Measurements from ENCODE around the gene GLI3.

DNA sequence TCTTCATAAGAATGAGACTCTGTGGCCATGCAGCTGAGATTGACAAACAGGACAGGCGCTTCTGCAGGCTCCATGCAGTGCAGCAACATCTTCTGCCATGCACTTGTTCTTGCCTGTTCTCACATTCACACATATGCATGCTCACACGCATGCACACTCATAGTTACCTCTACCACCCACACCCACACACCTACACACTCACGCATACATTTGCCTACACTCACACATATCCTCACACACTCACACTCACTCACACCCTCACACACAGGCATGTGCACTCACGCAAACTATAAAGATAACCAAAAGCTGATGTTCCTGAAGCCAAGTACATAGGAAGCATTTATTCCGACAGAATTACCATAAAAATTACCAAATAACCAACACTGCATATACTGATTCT lies 15.7 kb downstream of the GLI3 start:
- TF ChIP-seq, protein P1, sequence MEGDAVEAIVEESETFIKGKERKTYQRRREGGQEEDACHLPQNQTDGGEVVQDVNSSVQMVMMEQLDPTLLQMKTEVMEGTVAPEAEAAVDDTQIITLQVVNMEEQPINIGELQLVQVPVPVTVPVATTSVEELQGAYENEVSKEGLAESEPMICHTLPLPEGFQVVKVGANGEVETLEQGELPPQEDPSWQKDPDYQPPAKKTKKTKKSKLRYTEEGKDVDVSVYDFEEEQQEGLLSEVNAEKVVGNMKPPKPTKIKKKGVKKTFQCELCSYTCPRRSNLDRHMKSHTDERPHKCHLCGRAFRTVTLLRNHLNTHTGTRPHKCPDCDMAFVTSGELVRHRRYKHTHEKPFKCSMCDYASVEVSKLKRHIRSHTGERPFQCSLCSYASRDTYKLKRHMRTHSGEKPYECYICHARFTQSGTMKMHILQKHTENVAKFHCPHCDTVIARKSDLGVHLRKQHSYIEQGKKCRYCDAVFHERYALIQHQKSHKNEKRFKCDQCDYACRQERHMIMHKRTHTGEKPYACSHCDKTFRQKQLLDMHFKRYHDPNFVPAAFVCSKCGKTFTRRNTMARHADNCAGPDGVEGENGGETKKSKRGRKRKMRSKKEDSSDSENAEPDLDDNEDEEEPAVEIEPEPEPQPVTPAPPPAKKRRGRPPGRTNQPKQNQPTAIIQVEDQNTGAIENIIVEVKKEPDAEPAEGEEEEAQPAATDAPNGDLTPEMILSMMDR (tag by site-specific recombination; IDR thresholded peaks at IDR 0.05), result no peak
- TF ChIP-seq ZNF302 (tag by site-specific recombination; IDR thresholded peaks at IDR 0.05; ENCODE audit: low read depth) (no peak), ZNF707 (tag by site-specific recombination; IDR thresholded peaks at IDR 0.05) (no peak), ZNF596 (tag by site-specific recombination; IDR thresholded peaks at IDR 0.05) (no peak)
- TF ChIP-seq, protein P2, sequence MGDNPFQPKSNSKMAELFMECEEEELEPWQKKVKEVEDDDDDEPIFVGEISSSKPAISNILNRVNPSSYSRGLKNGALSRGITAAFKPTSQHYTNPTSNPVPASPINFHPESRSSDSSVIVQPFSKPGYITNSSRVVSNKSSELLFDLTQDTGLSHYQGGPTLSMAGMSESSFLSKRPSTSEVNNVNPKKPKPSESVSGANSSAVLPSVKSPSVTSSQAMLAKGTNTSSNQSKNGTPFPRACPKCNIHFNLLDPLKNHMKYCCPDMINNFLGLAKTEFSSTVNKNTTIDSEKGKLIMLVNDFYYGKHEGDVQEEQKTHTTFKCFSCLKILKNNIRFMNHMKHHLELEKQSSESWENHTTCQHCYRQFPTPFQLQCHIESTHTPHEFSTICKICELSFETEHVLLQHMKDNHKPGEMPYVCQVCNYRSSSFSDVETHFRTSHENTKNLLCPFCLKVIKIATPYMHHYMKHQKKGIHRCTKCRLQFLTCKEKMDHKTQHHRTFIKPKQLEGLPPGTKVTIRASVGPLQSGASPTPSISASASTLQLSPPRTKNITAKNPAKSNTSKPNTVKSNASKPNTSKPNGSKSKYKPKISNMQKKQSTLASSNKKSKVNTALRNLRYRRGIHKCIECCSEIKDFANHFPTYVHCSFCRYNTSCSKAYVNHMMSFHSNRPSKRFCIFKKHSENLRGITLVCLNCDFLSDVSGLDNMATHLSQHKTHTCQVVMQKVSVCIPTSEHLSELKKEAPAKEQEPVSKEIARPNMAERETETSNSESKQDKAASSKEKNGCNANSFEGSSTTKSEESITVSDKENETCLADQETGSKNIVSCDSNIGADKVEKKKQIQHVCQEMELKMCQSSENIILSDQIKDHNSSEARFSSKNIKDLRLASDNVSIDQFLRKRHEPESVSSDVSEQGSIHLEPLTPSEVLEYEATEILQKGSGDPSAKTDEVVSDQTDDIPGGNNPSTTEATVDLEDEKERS (tag by site-specific recombination; IDR thresholded peaks at IDR 0.05), result no peak
